Glomerular visceral epithelial cell (primary cell): ENCODE data around the gene LARP1.
A peak's percentile ranks its signal among the peaks of the same experiment; 100 is the strongest.
"Not testable (repeated sequence)": the region's sequence is repeated elsewhere in the genome, so short reads cannot be mapped to it uniquely, and the experiment has no call there.

Experiments used
- DNase-seq: peaks from one replicate; pipeline ENCODE4 v3.0.0-alpha.2; 2016; ENCODE audit errors: extremely low spot score

The LARP1 gene

DNA sequence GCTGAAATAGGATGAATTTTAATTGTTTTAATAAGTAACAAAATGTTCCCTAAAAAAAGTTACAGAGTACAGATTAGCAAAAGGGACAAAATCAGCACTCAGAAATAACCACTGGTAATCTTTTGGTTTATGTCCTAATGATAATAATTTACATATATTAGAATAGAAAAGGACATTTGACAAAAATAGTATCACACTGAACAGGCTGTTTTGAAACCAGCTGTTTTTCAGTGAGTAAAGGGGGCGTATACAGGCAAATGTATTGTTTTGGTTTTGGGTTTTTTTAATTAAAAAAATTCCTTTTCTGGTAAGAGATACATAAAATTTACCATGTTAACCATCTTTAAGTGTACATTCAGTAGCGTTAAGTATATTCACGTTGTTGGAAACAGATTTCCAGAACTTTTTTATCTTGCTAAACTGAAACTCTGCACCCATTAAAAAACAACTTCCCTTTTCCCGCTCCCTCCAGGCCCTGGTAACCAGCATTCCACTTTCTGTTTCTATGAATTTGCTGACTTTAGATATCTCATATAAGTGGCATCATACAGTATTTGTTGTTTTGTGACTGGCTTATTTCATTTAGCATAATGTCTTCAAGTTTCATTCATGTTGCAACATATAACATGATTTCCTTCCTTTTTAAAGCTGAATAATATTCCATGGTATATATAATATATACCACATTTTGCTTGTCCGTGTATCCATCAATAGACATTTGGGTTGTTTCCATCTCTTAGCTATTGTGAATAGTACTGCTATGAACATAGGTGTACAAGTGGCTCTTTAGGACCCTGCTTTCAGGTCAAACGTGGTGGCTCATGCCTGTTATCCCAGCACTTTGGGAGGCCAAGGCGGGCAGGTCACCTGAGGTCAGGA lies 20.6 kb upstream of the LARP1 start:
- DNase-seq: no peak

DNA sequence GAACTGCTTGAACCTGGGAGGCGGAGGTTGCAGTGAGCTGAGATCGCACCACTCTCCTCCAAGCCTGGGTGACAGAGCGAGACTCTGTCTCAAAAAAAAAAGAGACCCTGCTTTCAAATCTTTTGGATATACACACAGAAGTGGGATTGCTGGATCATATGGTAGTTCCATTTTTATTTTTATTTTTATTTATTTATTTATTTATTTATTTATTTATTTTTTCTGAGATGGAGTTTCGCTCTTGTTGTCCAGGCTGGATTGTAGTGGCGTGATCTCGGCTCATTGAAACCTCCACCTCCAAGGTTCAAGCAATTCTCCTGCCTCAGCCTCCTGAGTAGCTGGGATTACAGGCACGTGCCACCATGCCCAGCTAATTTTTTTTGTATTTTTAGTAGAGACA lies 19.8 kb upstream of the LARP1 start:
- DNase-seq: not testable (repeated sequence)

DNA sequence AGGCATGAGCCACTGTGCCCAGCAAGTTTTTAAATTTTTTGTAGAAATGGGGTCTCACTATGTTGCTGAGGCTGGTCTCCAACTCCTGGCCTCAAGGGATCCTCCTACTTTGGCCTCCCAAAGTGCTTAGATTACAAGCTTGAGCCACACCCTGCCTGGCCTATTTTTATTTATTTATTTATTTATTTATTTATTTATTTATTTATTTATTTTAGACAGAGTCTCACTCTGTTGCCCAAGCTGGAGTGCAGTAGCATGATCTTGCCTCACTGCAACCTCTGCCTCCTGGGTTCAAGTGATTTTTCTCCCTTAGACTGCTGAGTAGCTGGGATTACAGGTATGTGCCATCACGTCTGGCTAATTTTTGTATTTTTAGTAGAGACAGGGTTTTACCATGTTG lies 18.8 kb upstream of the LARP1 start:
- DNase-seq: not testable (repeated sequence)

DNA sequence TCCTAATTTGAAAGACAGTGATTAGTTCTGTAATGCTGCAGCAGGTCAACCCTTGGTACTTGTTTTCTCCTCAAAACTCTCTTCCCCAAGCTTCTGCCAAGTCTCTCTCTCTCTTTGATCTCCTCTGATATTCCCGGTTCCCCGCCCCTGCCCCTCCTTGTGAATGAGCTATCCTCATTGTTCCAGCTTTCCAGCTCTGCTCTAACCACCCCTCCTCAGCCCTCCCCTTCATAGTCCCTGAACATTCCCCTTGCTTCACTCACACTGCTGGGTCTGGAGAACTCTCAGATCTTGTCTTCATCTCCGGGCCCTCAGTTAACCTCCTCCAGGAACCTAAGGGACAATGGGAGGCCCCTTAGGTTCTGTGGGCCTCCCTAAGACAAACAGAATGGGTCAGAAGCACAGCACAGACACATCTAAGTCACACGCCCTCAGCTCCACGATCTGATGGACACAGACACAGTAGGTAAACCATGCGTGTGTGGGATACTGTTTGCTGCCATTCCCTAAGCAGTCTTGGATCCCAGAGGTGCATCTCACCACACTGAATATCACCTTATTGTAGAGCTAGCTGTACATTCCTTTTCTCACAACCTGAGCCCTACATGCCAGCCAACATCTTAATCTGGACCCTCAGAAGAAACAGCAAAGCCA lies 17.4 kb upstream of the LARP1 start:
- no peak for DNase-seq

DNA sequence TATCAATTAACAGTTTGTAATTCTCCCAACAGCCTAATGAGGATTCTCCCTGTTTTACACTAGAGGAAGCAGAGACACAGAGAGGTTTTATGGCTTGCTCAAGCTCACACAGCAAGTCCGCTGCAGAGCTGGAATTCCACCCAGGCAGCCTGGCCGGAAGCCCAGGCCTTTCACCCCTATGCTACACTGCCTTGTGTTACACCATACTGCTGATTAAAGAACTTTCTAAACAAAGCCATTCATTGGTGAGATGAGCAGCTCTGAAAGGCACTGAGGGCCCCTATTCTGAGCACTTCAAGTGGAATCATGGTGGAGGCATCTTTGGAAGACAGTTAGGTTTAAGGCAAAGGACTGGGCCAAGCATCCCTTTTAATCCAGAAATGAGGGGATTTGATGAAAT lies 14.7 kb upstream of the LARP1 start:
- DNase-seq: no peak

DNA sequence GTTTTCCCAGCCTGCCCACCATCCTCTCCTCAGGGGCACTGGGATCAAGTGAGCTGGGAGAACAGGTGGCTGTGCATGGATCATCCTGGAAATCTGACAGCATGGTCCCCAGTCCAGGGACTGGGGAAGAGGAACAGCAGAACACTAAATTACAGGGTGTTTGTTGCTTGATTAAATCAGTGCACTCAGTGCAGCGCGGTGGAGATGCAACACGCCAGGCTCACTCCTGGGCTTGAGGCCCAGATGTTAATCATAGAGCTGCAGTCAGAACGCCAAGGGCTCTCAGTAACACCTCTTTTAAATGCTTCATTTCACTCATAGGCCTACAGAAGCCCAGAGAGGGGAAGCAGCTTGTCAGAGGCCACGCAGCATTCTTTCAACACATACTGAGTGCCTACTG lies 14.2 kb upstream of the LARP1 start:
- DNase-seq: no peak

DNA sequence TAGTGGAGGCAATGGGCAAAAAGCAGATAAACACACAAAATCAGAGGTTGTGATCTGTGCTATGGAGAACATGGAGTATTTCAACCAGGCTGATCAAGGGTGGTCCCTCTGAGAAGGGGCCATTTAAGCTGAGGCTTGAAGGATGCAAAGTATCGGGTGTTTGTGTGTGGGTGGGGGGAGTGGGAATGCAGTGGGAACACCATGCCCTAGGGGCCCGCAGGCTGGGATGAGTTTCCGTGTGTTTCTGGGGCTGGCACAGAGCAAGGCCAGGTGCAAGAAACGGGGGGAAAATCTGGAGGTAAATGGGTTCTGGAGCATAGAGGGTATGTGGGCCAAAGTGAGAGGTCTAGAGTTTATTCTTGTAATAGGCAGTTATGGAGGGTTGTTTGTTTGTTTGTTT lies 13.8 kb upstream of the LARP1 start:
- DNase-seq: no peak

DNA sequence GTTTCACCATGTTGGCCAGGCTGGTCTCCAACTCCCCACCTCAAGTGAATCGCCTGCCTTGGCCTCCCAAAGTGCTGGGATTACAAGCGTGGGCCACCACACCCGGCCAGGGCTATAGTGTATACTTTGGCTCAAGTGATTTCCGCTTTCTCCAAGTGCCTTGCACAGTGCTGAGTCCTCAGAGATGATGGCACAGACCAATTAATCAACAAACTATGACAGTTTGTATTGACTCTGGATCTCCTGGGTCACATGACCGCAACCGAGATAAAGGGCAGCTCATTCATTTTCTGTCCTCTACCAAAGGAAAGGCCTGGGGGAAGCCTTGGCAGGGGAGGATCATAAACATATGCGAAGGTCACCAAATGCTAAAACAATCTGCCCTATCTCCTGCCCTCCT lies 11.4 kb upstream of the LARP1 start:
- no peak for DNase-seq

DNA sequence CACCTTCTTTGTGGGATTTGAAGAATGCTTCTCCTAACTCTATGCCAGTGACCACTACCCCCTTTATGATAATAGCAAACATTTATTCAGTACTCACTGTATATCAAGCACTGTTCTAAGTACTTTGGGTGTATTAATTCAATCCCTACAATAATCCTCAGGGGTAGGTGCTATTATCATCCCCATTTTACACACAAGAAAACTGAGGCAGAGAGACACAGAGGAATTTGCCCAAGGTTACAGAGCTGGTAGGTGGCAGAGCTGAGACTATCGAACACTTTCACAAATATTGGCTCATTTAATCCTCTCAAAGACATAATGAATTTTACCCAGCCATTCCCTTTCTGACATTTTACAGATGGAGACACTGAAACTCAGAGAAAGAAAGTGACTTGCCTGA lies 9.8 kb upstream of the LARP1 start:
- no peak for DNase-seq

DNA sequence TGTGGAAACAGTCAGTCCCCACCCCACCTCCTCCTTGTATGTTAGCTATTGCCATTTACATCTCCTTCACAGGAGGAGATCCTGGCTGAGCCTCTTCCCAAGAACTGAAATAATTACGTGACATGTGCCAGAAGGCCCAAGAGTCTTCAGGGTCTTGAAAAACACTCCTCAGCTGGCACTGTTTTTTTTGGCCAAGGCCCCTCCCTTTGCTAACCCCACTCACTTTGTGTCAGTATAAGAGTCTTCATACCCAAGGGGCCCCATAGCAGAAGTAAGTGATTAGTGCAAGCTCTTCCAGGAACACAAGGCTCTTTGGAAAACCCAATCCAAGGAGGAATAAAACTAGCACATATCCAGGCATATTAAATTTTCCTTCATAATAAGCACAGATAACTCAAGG lies 5.7 kb upstream of the LARP1 start:
- DNase-seq: no peak

DNA sequence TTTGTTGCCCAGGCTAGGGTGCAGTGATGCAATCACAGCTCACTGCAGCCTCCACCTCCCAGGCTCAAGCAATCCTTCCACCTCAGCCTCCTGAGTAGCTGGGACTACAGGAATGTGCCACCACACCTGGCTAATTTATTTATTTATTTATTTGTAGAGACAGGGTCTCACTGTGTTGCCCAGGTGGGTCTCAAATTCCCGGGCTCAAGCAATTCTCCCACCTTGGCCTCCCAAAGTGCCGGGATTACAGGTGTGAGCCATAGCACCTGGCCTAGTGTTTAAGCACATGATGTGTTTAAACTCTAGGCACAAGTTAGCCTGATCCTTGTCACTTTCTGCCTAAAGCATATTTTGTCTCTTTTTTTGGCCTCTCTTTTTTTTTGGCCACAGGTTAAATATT lies 4.5 kb upstream of the LARP1 start:
- not testable (repeated sequence) for DNase-seq

DNA sequence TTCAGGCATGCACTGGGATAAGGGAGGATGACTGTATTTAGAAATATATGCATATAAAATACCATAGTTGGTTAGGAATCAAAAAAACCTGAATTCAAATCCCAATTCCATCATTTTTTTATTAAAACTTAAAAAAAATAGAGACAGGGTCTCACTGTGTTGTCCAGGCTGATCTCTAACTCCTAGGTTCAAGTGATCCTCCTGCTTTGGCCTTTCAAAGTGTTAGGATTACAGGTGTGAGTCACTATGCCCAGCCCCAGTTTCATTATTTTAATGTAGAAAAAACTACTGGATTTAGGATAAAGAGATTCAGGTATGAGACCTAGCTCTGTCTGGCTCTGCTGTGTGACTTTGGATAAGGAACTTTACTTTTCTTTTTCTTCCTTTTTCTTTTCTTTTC lies 3.3 kb upstream of the LARP1 start:
- no peak for DNase-seq

DNA sequence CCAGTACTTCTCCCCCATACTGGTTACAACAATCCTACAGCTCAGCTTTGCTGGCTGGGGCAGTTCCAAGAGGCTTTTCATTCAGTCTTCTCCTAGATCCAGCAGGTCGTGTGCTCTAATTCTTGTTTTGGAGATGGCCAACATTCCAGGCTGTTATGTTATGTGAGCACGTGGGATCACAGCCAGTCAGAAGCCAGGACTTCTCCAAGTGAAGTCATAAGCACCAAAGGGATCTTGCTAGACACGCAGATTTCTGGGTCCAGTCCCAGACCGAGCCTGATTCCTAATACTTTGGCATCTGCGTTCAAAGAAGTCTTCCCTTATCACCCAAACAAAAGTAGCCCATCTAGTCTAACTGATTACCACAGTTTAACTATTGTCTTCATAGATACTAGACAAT lies 1.4 kb upstream of the LARP1 start:
- peak; percentile 47 for DNase-seq

DNA sequence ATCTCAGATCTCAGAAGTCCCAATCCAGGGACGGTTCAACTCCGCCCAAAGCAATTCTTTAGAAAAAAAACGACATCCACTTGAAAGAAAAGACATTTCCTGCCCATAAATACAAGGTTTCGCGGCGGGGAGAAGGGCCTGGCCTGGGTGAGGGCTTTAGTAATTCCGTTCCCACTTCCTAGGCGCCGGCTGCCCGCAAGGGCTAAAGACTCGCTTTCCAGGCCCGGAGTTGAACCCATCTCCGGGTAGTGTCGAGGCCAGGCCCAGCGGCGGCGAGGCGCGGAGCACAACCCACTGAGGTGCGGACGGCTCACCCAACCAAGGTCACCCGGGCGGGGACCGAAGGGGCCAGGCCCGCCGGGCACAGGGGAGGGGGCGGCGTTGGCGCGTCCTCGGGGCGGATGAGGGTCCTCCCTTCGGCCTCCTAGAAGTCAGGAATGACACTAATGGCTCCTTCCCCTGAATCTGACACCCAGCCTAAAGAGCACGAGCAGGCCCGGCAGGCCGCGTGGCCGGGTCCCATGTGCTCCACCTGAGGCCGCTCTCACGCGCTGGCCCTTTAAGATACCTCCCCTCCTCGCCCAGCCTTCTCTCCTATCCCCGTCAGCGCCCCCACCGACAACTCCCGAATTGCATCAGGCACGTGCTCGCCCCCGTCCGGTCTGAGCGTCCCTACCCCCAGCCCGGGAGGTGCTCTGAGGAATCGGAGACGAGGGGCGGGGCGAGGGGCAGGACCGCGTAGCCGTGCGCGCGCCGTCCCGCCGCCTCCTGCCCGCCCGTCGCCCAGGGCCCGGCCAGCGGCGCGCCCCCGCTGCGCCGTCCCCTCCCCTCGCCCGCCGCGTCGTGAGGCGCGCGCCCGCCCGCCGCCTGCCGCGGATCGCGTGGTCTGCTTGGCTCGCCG lies 467 bp upstream of the LARP1 start:
- DNase-seq: peak; percentile 100

DNA sequence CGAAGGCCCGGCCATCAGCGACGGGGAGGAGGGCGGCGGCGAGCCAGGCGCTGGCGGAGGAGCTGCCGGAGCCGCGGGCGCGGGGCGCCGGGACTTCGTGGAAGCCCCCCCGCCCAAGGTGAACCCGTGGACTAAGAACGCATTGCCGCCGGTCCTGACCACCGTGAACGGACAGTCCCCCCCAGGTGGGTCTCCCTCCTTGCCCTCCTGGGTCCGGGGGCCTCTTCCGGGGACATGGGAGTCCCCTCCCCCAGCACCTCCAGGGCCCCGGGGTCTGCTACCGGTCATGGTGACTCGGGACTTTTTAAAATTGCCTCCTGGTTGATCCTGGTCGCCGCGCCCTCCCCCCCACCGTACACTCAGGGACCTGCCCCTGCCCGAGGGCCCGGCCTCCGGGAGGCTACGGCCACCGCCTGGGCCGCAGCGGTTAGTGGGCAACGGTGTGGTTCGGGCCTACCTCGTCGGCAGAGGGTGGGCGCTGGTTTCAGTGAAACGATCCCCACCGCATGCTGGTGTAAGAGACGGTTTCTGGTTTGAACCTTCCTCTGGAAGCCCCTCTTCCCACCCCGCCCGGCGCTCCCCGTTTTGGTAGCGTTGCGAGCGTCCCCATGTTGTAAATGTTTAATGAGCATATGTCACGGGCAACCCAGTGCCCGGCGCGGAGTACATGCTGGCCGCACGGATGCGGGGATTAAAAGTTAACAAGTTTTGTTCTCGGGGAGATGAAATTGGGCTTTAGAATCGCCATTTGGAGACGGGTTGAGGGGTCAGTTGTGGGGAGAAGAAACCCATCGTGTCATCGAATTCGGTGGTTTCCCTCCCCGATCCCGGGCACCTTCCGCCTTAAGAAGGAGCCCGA lies 1.1 kb downstream of the LARP1 start:
- DNase-seq: peak; percentile 35

DNA sequence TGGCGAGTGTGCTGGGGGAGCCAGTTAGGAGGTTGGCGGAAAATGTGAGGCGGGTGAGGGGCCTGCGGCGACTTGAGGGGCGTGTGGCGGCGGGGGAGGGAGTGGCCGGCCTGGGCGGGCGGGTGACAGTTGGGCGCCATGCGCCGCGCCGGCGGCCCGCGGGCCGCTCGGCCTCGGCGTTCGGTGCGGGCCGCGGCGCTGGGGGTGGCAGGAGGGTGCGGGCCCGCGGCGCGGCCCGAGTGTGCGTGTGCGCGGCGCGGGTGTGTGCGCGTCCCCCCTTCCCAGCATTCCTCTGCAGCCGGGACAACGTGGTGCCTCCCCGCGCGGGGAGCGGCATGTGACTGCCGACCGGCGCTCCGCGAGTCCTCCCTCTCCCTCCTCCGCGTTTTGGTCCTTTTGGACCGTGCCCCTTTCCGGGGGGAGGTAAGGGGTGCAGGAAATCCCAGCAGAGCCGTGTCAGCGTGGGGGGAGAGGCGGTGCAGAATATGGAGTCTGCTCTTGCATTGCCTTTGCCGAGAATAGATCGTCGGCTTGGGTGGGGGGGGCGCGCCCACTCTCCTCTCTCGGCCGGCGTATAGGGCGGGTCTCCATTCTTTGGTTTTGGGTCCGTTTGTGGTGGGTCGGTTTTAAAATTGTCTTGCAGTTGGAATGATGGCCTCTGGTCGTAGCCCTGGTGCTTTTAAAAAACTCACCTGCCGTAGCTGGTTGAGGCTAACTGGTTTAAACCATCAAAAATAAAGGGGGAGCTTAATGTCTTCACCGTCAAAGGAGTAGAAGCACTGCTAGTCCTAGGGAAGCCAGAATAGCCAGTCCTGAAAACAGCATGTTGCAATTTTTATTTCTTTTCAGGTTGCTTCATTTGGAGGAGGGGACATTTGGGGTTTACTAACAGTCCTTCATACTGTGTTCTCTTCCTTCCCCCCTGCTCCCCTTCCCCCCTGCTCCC lies 2.0 kb downstream of the LARP1 start:
- DNase-seq: peak; percentile 37

DNA sequence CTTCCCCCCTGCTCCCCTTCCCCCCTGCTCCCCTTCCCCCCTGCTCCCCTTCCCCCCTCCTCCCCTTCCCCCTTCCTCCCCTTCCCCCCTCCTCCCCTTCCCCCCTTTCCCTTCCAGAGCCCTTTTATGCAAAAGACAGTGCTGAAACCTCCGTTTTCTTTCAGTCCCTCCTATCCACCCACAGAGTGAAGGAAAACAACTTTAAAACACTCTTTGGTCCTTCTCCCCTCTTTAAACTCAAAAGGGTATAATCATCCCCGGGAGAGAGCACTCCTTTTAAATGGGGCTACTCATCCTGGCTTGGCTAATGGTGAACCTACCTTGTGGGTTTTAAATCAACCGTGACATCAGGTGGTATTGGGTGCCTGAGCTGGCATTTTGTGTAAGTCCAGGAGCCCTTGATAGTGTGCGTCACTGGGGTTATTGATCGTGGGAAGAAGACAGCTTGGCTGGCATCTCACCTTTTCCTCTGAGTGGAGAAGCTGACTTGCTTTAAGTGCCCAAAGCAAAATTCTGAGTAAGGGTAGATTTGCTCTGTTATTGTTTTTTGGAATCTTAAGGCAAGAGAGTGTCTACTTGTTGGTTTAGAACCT lies 2.7 kb downstream of the LARP1 start:
- peak; percentile 56 for DNase-seq

DNA sequence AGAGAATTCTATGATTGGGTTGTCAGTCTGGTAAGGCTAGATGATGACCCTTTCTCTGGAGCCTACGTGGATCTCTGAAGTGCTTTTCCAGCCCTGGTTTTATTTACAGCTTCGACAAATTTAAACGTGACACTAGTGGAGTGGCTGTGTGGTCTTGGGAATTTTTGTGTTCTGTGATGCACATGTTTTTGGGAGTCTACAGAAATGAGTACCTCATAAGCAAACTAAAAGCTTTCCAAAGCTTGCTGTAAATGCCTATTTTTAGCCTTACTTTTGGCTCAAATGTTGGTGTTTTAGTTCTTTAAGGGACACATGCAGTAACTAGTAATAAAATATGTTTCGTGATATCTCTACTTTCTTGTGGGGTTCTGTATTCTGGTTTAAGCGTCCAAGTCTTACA lies 3.3 kb downstream of the LARP1 start:
- DNase-seq: no peak

DNA sequence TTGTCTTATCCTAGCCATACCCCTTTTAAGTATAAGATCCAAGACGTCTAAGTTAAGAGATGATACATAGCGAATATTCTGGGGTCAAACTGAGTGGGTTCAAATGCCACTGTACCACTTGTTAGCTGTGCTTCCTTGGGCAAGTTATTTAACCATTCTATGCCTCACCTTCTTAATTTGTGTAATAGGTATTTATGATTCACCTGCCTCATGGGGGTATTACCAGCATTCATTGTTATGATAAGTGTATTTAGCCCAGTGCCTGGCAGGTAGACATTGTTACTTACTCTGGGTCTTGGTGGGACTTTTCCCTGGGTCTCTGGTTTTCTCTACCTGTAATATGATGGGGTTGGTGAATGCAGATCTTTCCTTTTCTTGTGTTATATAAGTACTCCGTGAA lies 3.8 kb downstream of the LARP1 start:
- no peak for DNase-seq

DNA sequence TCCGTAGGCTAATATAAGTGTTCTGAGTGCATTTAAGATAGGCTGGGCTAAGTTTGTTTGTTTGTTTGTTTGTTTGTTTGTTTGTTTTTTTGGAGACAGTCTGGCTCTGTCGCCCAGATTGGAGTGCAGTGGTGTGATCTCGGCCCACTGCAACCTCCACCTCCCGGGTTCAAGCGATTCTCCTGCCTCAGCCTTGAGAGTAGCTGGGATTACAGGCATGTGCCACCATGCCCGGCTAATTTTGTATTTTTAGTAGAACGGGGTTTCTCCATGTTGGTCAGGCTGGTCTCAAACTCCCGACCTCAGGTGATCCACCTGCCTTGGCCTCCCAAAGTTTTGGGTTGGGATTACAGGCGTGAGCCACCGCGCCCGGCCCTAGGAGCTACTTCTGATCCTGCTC lies 4.7 kb downstream of the LARP1 start:
- DNase-seq: not testable (repeated sequence)
